ENCODE data around the gene MOB1B.

GRCh38 chr4:70994387-70995099 lies 92.4 kb downstream of the MOB1B start:
- TF ChIP-seq EP300 (IDR thresholded peaks at IDR 0.05) (no peak), CTCF (IDR thresholded peaks at IDR 0.05) (no peak)

Data from upper lobe of left lung (tissue), 4 donors.